ENCODE data around the gene NCEH1.
"Not testable (repeated sequence)": the region's sequence is repeated elsewhere in the genome, so short reads cannot be mapped to it uniquely, and the experiment has no call there.

NCEH1 gene, protein sequence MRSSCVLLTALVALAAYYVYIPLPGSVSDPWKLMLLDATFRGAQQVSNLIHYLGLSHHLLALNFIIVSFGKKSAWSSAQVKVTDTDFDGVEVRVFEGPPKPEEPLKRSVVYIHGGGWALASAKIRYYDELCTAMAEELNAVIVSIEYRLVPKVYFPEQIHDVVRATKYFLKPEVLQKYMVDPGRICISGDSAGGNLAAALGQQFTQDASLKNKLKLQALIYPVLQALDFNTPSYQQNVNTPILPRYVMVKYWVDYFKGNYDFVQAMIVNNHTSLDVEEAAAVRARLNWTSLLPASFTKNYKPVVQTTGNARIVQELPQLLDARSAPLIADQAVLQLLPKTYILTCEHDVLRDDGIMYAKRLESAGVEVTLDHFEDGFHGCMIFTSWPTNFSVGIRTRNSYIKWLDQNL

DNA sequence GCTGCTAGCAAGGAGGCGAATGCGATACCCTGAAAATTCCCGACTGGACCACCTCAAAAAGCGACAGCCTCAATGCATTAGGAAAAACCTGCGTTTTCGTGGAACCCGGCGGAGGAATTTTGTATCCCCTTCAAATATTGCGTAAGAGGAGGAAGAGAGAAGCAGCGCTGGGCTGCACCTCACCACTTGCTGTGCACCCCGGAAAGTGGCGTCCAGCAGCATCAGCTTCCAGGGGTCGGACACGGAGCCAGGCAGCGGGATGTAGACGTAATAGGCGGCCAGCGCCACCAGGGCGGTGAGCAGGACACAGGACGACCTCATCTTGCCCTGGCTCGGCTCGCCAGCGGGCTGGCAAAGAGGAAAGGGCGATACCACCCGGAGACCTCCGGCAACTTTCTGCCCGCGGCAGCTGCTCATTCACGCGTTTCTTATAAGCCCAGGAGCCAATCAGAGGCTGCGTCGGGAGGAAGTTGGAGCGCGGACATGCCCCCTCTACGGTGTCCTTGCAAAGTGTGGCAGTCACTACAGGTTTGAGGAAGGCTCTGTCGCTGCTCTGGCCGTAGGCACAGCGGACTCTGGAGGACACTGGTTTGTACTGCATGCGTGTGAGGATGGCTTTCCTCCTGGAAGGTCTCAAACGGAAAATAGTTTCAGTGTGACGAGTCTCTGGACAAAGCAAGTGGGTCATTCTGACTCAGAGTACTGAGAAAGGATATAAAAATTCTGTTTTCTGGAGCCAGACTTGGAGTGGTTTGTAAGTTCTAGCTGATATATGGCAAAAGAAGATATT lies at the start of gene NCEH1:
Gene NCEH1, minus strand, starts transcription at position 404 of the 790 bp plus-strand sequence. Its CDS starts 83 bp downstream, at position 321.
- peak; percentile 93 for DNase-seq

DNA sequence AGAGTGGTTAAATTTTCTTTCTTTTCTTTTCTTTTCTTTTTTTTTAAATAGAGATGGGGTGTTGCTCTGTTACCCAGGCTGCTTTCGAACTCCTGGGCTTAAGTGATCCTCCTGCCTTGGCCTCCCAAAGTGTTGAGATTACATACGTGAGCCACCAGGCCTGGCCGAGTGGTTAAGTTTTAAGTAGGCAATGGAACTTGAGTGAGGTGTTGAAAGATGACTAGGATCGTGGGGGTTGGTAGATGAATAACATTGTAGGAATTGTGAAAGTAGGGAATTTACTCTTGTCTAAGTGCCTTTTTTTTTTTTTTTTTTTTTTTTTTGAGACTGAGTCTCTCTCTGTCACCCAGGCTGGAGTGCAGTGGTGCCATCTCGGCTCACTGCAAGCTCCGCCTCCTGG lies 49.5 kb upstream of the NCEH1 start:
- not testable (repeated sequence) for DNase-seq

DNA sequence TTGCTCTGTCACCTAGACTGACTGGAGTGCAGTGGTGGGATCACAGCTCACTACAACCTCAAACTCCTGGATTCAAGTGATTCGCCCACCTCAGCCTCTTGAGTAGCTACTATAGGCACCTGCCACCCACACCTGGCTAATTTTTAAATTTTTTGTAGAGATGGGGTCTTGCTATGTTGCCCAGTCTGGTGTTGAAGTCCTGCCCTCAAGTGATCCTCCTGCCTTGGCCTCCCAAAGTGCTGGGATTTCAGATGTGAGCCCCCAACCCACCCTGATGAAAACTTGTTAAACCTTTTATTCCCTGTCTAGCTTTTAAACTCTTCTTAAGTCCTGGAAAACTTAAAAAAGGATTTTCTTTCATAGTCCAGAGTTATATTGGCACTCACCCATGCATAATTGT lies 42.3 kb upstream of the NCEH1 start:
- DNase-seq, result no peak

DNA sequence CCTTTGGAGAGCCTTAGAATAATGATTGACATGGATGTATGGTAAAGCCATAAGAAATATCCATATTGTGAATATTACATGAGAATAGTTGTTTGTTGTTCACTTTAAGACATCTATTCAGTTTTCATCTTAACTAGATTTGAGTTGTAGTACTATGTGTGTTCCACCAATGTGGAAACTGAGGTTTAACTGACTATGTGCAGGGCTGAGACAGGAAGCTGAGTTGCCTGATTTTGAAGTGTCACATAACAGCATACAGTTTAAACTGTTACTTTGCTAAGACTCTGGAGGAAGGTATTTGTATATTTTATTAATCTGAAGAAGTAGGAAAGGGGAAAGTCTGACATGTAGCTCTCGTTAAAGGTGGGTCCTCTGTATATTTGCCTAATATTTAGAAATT lies 41.8 kb upstream of the NCEH1 start:
- peak; percentile 36 for DNase-seq

DNA sequence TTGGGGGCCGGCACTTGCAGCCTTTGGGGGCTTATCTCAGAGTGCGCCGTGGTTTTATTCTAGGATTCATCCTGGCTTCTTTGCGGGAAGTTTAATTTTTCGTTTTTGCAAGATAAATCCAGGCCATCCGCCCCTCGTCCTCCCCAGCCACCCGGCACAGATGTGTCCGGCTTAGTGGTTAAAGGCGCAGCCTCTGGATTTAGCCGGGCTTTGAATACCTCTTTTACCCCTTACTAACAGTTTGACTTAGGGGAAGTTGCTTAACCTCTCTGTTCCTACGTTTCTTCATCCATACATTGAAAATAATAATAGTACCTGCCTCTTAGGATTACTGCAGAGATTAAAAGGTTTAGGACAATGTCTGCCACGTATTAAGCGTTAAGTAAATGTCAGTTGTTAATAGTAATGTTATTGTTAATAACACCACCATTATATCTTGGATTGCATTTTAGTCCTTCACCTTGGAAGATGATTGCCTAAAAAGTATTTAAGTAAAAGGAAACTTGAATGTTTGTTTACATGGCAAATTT lies 40.4 kb upstream of the NCEH1 start:
- DNase-seq, result peak; percentile 27

DNA sequence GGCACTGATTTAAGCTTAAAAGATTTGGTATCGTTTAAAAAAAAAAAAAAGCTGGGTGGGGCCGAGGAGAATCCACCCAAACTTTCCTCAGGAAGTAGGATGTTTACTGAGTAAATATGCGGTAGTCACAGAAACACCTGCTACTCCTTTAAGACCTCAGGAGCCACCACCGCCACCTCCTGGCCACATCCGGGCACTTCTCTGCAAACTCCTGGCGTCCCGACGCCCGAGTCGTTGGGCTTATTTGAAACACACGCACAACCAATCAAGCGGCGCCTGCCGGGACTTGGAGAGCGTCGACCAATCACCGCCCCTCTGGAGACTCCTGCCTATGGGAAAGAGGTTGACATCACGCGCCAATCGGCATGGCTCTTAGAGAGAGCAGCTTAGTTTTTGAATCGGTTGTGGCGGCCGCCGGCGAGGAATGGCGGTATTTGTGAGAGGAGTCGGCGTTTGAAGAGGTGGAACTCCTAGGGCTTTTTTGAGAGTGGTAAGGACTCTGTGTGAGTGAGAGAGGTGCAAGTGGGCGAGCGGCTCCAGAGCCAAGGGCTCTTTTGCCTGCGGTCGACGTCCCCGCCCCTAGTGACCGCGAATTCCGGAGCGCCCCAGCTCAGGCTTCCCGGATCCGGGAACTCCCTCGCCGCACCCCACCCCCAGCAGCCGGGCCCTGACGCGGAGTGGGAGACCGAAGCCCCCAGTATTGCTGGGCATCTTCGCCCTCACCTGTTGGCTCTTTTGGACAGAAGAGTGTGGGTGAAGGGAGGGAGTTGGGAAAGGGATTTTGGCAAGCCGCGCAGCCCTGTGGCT lies 39.7 kb upstream of the NCEH1 start, which contains the start of gene ECT2:
Gene ECT2, plus strand, starts transcription at position 359 of the 807 bp plus-strand sequence. CDS start 3,805 bp downstream, outside the sequence.
- peak; percentile 99 for DNase-seq

DNA sequence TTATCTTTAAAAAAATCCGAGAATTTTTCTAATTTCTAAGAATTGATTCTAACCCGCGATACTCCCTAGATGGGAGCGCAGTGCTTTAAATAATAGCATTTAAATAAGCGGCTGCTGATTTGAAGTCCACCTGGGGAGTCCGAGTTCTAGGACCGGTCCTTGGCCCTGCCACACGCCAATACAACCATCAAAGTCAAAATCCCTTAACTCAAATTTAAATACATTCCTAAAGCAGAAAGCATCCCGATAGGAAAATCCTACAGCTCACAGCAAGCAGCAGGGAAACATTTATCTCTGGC lies 39.2 kb upstream of the NCEH1 start:
- DNase-seq, result no peak

DNA sequence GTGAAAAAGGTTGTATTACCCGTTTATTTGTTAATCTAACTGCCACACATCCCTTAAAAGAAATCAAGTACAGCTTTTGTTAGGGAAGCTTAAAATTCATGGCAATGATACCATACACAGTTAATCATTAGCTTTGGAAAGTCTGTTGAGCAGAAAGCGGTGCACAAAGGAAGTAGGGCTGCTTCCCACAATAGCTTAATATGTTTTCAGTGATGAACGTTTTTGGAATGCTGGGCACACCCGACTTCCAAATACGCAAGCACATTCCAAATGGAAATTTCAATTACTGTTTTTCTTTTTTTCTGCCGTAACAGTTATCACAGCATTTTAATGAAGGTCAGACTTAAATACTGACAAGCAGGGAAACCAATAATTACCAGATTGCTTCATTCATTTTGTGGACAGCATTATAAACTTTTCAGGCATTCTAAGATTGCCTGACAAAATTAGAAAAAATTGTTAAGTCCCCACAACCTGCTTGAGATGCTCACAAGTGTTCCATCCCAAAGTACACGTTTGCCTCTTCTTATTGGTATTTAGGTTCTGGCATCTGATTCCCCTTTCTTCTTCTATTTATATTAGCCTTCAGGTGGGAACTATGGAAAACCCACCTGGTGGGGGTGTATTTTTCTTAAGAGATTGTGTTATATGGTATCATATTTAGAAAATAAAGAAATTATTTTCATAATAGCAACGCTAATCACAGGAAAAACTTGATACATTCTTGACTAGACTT lies 38.5 kb upstream of the NCEH1 start:
- no peak for DNase-seq

DNA sequence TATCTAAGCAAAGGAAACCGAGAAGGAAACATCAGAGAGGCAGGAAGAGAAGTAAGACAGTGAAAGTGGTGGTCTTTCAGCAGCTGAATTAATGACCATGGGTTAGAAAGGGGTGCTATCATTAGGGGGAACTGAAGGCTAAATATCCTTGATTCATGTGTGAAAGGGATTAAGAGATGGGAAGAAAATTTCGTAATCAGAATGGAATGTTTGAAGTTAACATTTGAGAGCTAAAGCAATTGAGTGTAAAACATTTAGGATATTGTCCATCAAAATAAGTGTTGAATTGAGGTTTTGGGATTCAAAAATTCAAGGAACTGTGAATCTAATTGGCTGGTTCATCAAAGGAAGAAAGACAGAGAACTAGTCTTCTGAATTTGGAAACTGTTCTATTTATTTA lies 35.6 kb upstream of the NCEH1 start:
- no peak for DNase-seq

DNA sequence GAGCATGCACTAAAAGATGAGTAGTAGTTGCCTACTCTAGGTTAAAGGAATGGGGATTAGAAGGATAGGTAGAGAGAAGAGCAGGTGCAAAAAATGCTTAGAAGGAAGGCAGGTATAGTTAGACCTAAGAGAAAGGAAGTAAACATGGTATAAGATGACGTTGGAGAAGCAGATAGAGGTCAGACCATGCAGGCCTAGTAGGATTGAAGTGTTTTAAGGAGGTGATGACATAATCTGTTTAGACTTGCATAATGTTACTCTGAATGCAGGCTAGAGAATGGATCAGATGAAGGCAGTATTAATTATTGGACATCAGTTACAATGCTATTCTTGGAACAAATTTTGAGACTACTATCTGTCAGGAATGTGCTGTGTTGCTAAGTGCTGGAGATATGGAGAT lies 28.6 kb upstream of the NCEH1 start:
- DNase-seq, result no peak

DNA sequence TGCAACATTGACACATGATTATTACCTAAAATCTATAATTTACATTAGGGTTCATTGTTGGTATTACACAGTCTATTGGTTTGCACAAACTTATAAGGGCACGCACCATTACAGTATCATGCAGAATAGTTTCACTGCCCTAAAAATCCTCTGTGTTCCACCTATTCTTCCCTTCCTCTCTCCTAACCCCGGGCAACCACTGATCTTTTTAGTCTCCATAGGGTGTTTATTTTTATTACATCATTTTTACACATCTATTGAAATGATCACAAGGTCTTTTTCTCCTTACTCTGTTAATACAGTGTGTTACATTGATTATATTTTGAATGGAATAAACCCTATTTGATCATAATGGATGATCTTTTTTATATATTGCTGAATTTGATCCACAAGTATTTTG lies 24.1 kb upstream of the NCEH1 start:
- DNase-seq, result no peak

DNA sequence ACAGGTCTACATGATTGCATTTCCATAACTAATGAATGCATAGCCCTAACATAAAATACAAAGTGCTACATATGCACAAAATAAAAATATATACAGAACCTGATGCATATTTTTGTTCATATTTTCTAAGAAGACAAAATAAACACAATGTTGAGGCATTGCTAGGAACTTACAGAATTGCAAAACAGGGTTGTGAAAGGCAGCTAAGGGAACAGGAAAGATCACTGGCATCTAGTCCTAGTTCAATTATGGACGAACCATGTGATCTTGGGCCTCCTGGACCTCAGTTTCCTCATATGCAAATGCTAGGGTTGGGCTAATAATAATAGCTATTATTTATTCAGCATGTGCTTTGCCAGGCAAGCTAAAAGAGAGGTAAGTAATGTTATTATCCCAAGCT lies 15.5 kb upstream of the NCEH1 start:
- no peak for DNase-seq

DNA sequence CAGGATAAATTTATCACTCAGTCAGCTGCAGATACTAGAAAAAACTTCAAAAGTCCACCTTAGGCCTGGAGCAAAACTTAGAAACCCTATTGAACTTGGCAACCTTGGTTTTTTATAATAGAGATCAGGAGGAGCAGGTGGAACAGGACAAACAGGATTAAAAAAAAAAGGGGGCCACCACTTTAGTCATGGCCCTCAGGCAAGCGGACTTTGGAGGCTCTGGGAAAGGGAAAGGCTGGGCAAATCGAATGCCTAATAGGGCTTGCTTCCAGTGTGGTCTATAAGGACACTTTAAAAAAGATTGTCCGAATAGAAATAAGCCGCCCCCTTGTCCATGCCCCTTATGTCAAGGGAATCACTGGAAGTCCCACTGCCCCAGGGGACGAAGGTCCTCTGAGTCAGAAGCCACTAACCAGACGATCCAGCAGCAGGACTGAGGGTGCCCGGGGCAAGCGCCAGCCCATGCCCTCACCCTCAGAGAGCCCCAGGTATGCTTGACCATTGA lies 11.7 kb upstream of the NCEH1 start:
- not testable (repeated sequence) for DNase-seq

DNA sequence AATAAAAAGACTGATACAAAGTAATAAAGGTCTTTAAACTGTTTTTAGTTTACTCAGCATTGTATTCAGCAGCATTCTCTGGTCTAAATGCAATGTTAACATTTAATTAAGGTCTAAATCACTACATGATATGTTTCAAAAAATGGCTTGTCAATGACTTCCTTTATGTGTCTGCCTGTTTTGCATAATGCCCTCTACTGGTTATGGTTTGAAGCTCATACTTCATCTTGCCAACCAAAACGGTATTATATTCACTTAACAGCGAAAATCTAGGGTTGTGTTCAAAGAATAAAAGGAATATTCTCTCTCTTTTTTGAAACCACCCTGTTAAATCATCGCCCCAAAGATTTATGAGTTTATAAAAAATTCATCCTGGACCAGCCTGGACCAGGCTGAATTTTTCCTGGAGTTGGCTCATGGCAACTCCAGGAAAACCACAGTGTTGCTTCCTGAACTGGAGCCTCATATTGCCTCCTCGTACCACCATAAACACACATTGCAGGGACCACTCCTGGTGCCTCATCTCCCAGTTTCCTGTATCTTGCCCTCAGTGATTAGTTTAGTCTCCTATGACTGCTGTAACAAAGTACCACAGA lies 6.7 kb upstream of the NCEH1 start:
- DNase-seq, result peak; percentile 24

DNA sequence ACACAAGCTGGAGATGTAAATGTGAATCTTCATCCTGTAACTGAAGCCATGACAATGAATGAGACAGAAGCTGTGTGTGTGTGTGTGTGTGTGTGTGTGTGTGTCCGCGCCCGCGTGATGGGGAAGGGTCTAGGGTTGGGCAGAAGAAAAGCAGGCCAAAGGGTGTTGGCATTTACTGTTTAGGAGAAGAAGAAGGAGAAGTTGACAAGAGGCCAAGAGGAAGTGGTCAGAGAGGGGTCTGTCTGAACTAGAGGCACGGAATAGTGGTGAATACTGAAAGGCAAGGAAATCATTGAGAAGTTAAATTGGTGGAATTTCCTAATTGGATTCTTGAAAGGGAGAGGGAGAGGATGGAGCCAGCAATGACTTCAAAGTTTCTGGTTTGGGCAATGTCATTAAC lies 5.6 kb upstream of the NCEH1 start:
- DNase-seq, result no peak

DNA sequence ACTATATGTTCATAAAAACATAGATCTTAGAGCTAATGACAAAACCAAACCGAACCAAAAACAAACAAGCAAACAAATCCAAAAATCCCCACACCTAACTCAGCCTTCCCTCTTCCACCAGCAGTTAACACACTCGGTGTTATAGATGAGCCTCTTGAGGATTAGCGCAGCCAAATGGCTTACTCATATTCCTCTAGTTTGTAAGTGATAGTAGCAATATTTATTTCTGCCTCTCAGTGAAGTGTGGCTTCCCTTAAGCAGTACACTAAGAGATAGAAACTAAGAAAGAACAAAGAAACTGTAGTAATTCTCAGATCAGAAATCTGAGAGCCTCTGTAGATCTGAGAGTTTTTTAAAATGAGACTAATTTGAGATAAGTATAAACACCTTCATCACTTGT lies 2.4 kb upstream of the NCEH1 start:
- DNase-seq, result no peak

DNA sequence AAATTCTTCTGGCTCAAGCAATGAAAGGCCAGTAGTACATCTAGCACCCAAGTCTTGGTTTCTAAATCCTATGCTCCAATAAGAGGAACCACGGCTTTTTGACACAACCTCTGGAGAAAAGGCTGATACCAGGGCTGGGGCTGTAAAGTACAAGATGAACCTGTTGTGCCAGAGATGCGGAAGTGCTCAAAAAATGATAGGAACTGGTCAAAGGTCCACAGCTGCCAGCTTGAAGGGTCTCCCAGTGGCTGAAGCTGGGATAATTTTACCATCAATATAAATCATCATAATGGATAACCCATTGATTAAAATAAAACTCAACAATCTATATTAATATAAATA lies 558 bp upstream of the NCEH1 start:
- DNase-seq, result no peak

DNA sequence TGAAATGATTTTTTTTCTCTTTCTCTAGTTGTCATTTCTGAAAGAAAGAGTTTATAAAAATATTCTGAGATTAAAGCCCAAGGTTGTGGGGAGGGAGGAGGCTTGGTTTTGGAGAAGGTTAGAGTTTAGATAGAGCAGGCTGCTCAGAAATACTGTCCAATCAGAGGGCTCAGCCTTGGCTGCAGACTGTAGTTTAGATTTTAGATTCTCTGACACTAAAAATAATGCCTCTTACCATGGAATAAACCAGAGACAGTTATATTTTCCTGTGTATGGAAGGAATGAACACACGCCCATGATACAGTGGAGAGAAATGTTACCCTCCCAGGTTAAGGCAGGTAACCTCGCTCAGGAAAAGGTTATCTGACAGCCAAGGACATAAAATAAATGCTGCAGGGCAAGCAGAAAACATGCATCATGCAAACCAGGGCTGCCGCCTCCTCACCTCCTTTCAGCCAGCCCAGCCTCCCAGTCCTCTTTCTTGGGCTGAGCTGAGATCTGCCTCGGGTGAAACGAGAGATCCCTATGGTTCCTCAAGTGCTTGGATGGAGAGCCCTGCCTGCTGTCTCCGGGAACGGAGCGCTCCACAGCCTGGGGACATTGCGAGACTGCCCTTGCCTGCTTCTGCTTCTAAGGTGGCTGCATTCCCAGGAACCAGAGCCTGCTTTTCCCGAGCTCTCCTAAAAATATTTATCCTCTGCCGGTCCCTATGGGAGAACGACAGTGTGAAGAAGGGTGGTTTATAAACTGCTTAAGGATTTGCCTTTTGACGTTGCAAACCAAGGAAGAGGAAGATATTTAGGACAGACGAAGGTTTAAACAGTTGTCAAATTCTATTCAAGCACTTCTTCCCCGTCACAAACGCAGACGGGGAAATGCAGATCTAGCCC lies 848 bp downstream of the NCEH1 start:
- DNase-seq, result peak; percentile 2

DNA sequence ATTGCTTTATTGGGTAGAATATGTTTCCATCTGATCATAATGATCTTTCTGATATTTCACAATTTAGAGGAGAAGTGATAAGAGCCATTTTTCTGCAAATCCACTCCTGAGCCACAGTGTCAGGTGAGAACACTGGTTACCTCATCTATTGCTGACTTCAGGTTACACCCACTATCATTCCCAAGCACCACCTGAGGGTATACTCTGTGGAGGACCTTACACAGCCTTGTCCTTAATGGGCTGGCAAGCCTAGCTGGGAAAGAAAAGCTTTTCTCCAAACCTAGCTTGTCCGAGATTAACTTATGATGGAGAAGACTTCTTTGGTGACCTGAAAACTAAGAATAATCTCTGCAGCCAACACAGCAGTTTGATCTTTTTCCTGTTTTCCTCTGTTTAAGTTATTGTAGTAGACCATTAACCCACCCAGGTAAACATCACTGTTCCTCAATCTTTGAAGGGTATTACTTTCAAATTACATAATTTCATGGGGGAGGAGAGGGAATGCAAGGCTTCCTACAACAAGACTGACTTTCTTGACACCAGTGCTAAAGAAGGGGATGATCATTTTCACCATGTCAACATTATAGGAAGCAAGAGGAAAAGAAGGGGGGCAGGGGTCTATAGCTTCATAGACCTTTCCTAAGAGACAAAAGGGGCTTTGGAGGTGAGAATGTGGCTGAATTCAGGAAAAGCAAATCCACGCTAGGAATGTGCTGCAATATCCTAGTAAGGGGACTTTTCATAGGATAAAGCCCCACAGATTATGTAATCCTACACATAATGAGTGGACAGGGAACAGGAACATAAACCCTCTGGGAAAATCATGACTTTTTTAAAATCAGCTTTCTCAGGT lies 1.7 kb downstream of the NCEH1 start:
- DNase-seq, result no peak

DNA sequence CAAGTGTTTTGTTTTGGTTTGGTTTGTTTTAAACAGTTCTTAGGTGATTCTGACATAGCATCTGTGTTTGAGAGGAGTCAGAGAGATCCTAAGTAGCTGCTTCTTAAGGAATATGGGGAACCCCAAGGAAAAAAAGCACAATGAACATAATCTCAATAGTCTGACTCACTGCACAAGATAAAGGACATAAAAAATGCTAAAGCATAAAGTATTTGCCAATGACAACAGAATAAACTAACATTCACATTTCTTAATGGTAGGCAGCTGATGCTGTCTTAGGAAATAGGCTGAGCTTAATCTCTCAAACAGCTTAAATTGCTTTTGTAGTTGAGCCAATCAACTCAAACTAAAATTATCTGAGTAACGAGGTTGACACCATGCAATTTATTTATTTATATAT lies 2.9 kb downstream of the NCEH1 start:
- DNase-seq, result no peak

Data from activated CD4-positive, alpha-beta T cell treated with anti-CD3 and anti-CD28 coated beads, Interleukin-2, amount 50 U/mL, for 16 hours (primary cell).